Activated CD4-positive, alpha-beta T cell treated with anti-CD3 and anti-CD28 coated beads for 4 hours (primary cell): ENCODE data around the gene FLOT1.
A peak's percentile ranks its signal among the peaks of the same experiment; 100 is the strongest.

Experiments used
- DNase-seq, 2 donors: peaks; one replicate each; pipeline ENCODE4 v3.0.0-alpha.2; 2020

Gene FLOT1, protein sequence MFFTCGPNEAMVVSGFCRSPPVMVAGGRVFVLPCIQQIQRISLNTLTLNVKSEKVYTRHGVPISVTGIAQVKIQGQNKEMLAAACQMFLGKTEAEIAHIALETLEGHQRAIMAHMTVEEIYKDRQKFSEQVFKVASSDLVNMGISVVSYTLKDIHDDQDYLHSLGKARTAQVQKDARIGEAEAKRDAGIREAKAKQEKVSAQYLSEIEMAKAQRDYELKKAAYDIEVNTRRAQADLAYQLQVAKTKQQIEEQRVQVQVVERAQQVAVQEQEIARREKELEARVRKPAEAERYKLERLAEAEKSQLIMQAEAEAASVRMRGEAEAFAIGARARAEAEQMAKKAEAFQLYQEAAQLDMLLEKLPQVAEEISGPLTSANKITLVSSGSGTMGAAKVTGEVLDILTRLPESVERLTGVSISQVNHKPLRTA

DNA sequence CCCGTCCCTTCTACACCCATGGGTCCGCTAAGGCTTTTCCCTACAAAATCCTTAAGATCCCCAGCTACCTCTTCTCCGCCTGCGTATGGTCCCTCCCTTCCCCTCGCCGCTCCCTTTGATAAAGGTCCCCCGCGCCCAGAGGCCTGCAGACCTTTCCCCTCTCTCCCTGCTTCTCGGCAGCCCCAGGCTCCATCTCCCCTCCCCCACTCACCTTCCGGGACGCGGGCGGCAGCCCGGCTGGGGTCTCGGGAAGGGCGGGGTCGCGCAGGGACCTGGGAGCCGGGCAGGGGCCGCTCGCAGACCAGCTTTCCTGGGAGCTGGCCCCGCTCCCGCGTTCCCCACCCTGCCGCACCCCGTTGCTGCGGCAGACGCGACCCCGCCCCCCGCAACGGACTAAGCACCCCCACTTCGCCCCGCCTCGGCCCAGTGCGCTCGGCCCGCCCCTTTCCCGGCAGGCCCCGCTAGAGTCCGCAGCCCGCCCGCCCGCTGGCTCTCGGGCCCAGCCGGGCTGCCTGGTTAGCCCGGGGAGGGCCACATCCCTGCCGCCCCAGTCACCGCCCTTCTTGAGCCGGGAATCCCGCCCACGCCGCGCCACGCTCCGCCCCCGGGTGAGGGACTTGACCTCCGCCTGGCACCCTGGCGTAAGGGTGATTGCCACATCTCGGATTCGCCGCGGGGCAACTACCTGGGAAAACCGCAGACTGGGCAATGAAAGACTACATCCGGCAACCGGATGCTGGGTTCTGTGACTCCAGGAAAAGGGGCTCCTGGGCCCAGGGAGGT lies at the start of gene FLOT1:
FLOT1 (minus strand) TSS at position 372 of the 783 bp plus-strand sequence. CDS start 498 bp downstream, outside the sequence.
- DNase-seq: peak; percentile 85 to 92

DNA sequence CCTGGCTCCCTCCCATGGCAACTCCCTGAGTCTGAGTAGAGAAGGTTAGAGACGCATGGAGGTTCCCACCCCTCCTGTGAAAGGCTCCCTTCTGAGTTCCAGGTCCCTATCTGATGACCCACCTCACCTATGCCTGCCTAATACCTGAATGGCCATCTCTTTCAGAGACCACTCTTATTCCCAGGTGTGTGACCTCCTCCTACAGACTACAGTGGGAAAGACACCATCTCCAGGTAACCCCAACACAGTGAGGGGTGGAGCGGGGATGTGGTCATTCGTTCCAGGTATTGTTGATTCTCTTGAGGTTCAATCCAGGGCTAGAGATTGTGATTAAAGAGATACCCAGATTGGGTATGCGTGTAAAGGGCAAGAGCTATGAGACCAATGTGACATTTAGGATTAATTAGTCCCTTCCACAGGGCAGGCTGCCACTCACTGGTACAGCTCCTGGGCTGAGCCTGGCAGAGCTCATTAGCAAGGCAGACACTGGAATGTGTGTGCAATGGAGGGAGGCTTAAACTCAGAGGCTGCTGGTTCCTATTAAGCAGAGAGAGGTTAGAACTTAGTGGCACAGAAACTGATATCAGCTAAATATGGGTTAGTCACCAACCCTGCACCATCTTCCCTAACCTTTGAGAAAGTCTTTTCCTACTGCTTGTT lies 48.4 kb upstream of the FLOT1 start:
- no peak for DNase-seq

DNA sequence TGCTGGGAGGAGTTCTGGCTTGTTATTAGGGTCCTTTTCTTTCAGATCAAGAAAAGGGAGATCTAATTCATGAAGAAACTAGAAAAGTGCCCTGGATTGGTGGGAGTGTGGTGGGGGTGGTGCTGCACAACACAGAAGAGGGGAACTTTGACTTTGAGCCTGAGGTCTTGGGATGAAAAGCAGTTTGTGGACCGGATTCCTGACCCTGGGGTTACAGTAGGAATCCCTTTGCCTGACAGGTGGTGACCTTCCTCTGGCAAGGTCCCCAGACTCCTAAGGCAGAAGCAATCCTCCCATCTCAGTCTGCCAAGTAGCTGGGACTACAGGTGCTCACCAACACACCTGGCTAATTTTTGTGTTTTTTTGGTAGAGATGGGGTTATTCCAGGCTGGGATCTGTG lies 47.1 kb upstream of the FLOT1 start:
- DNase-seq: no peak

DNA sequence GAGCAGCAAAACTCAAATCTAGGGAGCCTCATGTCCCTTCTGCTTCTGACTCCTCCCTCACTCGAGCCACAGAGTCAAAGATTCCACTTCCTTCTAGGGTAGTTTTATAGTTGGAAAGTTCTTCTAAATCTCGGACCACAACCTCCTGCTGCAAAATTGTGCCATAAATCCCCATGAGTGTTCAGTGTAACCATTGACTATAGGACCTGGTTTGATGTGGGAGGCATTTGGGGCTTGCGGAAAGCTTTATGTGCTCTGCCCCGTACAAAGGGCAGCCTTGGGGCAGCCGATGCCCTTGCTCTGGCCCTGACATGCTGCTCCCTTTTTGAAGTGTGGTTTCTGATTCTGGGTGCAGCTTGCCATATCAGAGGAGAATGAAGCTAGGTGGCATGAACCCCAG lies 45.5 kb upstream of the FLOT1 start:
- DNase-seq: no peak

DNA sequence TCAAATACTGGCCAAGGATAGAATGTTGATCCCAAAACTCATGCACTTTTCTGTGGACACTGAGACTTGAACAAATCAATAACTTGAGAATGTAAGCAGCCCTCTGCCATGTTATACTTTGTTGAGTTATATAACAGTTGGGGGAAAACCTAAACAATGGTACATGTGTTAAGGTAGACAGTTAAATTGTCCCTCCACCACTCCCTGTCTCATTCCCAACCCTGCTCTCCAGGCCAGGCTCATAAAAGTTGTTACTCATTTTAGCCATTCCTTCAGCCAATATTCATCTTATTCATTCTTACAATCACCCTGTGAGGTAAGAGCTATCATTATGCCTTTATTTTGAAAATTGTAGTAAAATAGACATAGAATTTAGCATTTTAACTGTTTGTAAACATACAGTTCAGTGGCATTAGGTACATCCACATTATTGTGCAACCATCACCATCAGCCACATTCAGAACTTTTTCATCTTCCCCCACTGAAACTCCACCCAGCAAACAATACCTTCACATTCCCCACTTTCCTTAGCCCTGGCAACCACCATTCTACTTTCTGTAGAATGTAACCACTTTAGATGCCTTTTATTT lies 40.0 kb upstream of the FLOT1 start:
- no peak for DNase-seq

DNA sequence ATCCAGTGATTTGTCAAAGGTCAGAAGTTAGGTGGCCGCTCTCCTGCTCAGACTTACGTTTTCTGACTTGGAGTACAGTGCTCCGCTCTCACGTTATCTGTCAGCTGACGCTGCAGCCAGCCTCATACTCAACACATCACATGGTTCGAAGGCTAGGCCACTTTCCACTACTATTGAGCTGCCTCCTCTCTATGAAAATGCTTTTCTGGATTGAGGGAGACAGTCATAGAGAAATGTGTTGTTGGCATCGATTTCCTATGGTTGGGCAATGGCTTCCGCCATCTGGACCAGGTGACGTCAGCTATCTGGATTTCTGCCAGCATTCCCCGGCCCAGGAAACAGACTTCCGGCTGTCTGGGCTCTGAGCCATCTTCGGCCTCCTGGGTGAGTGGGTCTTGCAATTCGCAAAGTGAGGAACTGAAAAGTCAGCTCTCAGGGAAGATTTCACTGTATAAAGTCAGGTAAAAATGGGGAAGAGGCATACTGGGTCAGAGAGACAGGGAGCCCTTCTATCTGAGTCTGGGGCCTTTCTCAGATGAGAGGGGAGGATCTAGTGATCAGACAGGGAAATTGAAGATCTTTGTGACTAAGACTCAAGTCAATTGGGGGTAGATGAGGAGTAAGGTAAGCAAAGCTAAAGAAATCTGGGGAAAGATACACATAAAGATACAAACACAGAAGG lies 39.4 kb upstream of the FLOT1 start:
- DNase-seq: peak; percentile 20

DNA sequence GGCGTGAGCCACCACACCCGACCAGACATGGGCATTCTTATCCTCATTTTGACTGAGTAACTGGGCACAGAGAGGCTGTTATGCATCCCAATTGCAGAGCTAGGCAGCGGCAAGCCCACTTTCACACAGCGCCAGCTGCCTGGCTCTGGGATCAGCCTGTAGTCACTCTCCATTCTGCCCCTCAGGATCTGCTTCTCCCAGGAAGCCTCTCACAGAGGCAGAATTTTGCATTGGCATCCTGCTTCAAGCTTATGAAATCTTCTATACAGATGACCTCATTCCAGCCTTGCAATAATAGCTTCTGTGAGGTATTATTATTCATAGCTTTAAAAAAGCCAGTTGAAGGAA lies 38.9 kb upstream of the FLOT1 start:
- no peak for DNase-seq

DNA sequence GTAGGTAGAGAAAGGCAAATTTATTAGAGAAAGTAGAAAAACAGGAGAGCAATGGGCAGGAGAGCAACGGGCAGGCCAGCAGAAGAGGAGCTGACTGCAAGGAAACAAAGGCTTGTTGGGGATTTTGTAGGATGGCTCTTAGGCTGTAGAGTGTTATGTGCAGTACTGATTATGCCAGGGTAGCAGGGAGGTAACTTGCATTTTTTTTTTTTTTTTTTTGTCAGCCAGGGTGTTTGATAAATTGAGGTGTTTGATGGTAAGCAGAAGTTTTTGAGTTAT lies 38.1 kb upstream of the FLOT1 start:
- DNase-seq: no peak

DNA sequence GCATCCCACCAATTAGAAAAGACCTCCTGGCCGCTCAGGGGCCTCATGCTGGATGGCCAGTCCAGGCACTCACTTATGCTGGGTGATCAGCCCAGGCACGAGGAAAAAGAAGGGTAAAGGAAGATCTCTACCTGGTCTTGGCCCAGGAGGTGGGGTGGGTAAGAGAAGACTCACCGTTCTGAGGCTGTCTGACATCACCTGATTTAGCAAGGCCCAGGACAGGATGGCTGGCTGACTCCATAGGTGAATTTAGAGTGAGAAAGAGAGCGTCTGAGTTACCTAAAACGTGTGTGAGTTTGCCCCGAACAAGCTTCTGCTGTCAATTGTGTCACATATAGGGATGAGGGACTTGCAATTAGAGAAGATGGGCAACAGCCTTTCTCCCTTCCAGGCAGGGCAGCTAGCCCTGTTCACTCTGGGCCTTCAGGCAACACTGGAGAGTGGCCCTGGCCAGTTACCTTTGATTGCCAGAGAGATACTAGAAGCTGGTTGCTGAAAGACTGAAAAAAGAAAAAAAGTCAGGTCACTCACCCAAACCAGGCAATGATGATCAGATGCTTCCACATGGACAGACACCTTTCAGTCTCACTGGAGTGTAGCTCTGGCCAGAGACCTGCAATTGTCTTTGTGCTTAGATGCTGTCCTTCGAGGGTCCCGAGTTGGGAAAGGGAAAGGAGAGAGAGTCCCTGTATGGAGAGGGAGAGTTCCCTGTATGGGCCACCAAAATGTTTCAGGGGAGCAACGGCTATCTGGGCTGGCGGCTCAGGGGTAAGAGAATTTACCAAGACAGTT lies 37.6 kb upstream of the FLOT1 start:
- DNase-seq: no peak

DNA sequence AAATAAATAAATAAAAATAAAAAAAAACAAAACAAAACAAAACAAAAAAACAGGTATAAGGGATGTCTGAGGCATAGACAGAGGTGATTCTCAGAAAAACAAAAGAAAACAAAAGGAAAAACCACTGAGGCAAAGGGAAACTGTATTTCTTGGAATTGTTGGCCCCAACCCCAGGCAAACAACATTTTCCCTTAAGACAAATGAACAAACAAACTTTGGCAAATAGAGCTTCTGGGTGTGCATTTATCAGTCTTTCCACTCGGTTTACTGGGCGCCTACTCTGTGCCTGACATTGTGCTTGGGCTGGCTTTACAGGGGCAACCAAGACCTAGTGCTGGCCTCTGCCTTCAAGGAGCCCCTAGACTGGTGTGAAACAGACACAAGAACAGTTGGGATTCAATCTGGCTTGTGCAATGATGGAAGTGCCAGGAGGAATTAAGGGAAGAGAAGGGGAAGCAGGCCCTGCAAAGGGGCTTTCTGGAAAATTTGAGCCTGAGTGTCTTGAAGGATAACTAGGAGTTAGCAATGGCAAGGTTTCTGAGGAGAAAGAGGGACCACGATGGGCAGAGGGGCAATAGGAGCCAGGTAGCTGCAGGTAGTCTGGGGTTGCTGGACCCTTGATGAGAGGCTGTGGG lies 35.6 kb upstream of the FLOT1 start:
- no peak for DNase-seq

DNA sequence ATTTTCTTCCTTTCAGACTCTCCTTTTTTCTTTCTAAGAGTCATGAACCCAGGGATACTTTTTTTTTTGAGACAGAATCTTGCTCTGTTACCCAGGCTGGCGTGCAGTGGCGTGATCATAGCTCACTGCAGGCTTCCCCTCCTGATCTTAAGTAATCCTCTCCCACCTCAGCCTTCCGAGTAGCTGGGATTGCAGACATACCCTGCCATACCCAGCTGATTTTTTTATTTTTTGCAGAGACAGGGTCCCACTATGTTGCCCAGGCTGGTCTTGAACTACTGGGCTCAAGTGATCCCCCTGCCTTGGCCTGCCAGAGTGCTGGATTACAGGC lies 34.6 kb upstream of the FLOT1 start:
- no peak for DNase-seq

DNA sequence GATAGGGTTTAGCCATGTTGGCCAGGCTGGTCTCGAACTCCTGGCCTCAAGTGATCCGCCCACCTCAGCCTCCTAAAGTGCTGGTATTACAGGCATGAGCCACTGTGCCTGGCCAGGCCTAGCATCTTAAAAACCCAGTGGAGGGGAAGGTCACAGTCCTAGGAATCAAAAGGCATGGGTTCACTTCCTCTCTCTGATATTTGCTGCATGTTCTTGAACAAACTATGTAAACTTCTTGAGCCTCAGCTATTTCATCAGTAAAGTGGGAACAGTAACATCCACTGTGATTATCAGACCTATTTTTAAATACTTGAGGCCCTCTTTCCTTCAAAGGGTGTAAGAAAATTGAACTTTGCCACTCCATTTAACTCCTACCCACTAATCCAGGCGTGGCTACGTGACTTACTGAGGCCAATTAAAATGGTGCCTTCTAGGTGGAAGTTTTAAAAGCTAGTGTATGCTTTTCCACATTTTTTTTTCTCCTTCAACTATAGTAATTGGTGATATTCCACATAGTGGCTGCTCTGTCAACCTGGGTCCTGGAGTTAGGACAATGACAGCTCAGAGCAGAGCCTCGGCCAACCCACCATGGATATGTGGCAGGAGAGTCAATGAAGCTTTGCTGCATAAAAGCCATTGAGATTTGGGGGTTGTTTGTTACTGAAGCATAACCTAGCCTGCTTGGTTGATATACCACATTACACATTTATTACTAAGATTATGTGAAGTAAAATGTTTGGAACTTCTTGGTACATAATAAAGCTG lies 34.1 kb upstream of the FLOT1 start:
- no peak for DNase-seq

DNA sequence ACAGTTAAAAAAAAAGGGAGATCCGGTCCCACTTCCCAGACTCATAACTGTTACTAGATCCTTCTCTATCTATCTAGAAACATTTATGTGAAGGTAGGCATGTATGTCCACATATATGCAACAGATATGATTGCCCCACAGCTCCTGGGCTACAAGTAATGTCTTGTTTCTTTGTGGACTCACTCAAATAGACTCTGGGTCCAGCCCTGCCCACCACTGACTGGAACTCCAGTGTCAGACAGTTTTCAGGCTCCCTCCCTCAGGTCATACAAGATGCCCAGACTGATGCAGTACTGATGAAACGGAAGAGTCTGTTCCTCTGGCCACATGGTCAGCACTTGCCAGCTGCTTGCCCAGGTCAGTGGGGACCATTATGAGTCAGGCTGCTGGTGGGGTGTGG lies 32.6 kb upstream of the FLOT1 start:
- no peak for DNase-seq

DNA sequence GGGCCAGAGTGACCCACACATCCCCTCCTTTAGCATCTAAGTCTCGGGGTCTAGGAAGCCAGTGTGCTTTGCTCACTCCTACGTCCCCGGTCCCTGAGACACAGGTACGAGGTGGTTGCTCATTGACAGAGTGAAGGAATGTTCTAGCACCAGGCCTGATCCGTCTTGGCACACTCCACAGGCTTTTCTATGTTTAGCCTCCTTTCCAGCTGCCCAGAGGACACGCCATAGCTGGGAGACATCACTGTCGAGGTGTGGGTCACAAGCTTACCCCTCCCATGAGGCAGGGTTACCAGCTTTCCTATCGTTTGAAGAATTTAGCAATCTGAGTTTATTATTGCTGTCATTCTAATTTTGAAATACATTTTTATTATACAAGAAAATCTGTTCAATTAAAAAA lies 32.2 kb upstream of the FLOT1 start:
- DNase-seq: no peak

DNA sequence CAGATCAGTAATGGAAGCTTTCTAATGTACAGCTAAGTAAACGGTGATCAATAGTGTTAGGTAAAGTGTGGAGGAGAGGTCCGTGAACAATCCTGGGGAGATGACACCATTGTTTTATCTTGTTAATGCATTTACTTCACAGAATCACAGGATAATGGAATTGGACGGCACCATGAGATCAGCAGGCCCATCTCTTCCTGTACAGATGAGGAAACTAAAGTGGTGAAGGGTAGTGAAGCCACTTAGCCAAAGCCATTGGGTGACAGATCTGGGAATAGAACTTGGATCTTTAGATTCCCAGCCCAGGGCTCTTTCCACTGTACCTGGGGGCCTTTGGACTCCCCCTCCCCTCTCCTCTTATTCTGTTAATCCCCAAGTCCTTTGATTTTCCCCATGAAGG lies 28.1 kb upstream of the FLOT1 start:
- DNase-seq: no peak

DNA sequence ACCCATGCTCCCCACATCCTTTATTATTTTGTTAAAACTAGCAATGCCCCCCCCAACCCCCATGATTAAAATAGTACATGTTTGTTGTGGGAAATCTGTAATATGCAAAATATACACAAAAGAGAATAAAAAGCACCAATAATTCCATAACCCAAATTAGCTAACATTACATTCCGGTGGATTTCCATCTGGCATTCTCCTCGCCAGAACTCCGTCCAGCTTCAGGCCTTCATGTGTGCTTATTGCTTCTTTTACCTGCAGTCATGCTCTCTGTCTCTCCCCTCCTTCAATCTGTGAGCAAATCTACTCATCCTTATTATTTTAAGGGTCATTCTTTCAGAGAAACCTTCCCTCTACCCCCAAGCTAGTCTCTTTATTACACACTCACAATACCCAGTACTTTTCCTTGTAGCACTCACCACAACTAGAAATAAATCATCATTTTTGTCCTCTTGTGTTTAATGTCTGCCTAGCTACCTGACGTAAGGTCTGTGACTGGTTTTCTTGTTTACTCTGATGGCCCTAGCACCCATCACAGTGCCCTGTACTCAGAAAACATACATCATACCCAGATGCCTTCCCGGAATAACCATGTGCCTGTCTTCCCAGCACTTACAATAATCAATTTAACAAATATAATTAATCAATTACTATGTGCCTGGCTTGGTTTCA lies 27.5 kb upstream of the FLOT1 start:
- no peak for DNase-seq

DNA sequence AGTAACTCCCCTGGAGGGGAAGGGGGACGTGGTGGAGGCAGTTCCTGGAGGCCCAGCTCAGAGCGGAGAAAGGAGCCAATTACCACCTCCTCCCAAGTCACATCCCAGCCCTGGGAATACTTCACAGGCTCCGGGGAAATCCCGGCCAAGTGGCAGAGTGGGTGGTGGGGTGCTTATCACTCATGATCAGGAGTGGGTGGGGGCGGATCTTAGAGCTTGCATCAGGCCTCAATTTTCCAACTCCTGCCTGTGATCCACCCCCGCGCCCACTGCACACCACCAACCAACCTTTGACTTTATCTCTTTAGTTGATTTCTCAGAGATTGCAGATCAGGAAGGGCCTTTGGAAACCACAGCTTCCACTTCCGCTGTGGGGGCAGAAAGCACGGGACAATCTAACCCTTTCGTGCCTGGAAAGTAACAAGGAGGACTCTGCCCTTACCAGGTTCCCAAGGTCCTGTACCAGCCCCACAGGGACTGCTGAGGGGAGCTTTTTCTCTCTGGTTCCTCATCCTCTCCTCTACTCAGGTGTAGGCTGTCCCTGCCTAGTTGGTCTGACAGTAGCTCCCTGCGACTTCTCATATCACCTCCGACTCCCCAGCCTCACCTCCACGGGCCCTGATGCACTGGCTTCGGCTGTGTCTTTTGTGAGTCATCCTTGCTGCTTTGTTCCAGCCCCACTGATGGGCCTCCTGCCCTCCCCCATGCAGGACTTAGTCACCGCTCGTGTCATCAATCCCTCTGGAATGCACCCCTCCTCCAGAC lies 26.8 kb upstream of the FLOT1 start:
- DNase-seq: peak; percentile 85 to 92

DNA sequence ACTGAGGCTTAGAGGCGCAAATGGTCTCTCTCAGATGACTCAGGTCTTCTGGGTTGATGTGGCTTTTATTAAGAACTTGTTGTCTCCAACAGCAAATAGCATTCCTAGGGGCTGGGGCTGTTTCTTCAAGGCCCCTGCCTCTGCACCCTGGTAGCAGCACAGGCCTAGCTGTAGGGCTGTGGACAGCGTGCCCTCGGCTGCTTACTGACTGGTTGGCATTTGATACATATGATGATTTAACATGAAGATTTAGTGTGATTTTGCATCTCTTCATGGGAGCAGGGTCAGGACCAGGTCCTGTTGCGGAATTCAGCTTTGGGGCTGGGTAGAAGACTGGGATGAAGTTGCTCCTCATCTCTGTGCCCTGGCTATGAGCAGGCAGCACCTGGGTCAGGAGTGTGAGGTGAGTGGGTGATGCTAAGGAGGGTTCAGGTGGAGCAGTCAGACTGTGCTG lies 26.2 kb upstream of the FLOT1 start:
- DNase-seq: peak in 1 of 2 donors; percentile 21

DNA sequence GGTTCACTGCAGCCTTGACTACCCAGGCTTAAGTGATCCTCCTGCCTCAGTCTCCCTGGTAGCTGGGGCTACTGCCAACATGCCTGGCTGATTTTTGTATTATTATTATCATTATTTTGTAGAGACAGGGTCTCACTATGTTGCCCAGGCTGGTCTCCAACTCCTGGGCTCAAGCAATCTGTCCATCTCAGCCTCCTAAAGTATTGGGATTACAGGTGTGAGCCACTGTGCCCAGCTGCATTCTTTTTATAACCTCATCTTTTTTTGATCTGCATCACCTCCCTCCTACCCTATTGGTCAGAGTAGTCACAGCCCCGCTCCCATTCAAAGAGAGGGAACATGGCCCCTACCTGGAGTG lies 25.4 kb upstream of the FLOT1 start:
- DNase-seq: no peak
